GM19438 (cell line): ENCODE data around the gene TRAPPC12.
"Not testable (repeated sequence)": the region's sequence is repeated elsewhere in the genome, so short reads cannot be mapped to it uniquely, and the experiment has no call there.

Source experiments
- ATAC-seq: cut with Tn5 transposase; IDR thresholded peaks from one replicate; pipeline ENCODE4 v1.9.1; 2021; ENCODE audit warnings: low read depth; ENCODE audit not compliant: unreplicated experiment

The TRAPPC12 gene

GRCh38 chr2:3494984-3495666 is 115.6 kb downstream of the TRAPPC12 start:
- ATAC-seq, result no peak

- ATAC-seq, result not testable (repeated sequence)
Observed at GRCh38 chr2:3496708-3497080, 117.2 kb downstream of the TRAPPC12 start.

GRCh38 chr2:3498783-3499394 is 119.4 kb downstream of the TRAPPC12 start:
- ATAC-seq, result no peak

- no peak for ATAC-seq
Observed at GRCh38 chr2:3500326-3500899, 120.9 kb downstream of the TRAPPC12 start.

GRCh38 chr2:3503046-3503445 is 123.6 kb downstream of the TRAPPC12 start:
- ATAC-seq, result no peak

- ATAC-seq, result no peak
Observed at GRCh38 chr2:3503483-3503882, 124.0 kb downstream of the TRAPPC12 start.

GRCh38 chr2:3504741-3505140 is 125.2 kb downstream of the TRAPPC12 start:
- ATAC-seq, result no peak

GRCh38 chr2:3505771-3506170 is 126.3 kb downstream of the TRAPPC12 start:
- ATAC-seq, result no peak

GRCh38 chr2:3512086-3512485 is 132.6 kb downstream of the TRAPPC12 start:
- no peak for ATAC-seq

GRCh38 chr2:3513026-3513810 is 133.7 kb downstream of the TRAPPC12 start:
- ATAC-seq, result no peak

- not testable (repeated sequence) for ATAC-seq
Observed at GRCh38 chr2:3515438-3515837, 135.9 kb downstream of the TRAPPC12 start.

- no peak for ATAC-seq
Observed at GRCh38 chr2:3516831-3517230, 137.3 kb downstream of the TRAPPC12 start.

GRCh38 chr2:3517948-3518495 is 138.5 kb downstream of the TRAPPC12 start:
- no peak for ATAC-seq

- peak; percentile 74 for ATAC-seq
Observed at GRCh38 chr2:3518496-3519254, 139.2 kb downstream of the TRAPPC12 start.

GRCh38 chr2:3519255-3520205 is 140.0 kb downstream of the TRAPPC12 start, which contains the start of gene ADI1:
ADI1 (minus strand) TSS chr2:3519531; CDS start chr2:3519487, 44 bp downstream.
- ATAC-seq, result peak; percentile 70

- no peak for ATAC-seq
Observed at GRCh38 chr2:3520591-3520990, 141.1 kb downstream of the TRAPPC12 start.

GRCh38 chr2:3522961-3523421 is 143.5 kb downstream of the TRAPPC12 start:
- no peak for ATAC-seq

- no peak for ATAC-seq
Observed at GRCh38 chr2:3523551-3524041, 144.1 kb downstream of the TRAPPC12 start.

- ATAC-seq, result no peak
Observed at GRCh38 chr2:3526871-3527270, 147.4 kb downstream of the TRAPPC12 start.
